Chondrocyte (in vitro differentiated cells): ENCODE measurements around the gene BBS12. TPM values are rescaled to one million over a fixed set of nuclear protein-coding genes. Genes with fewer than 3 reads are reported as not detected.

Source experiments
- DNase-seq: peaks from one replicate; pipeline ENCODE4 v3.0.0; 2021; ENCODE audit warnings: mixed read lengths, low spot score
- H3K27ac Mint-ChIP-seq: one replicate; pipeline ENCODE4 v1.8.0; 2021; ENCODE audit warnings: mild to moderate bottlenecking, moderate library complexity, mixed read lengths; ENCODE audit not compliant: unreplicated experiment
- H3K27me3 Mint-ChIP-seq: 2 replicates; pipeline ENCODE4 v1.8.0; 2021; ENCODE audit warnings: low read depth, mixed read lengths
- H3K36me3 Mint-ChIP-seq: 2 replicates; pipeline ENCODE4 v1.8.0; 2021; ENCODE audit warnings: low read depth, mixed read lengths
- H3K4me1 Mint-ChIP-seq: 2 replicates; pipeline ENCODE4 v1.8.0; 2021; ENCODE audit warnings: low read depth, mild to moderate bottlenecking, mixed read lengths
- H3K4me3 Mint-ChIP-seq: one replicate; pipeline ENCODE4 v1.8.0; 2021; ENCODE audit warnings: mild to moderate bottlenecking, moderate library complexity, mixed read lengths; ENCODE audit not compliant: unreplicated experiment
- H3K9me3 Mint-ChIP-seq: 2 replicates; pipeline ENCODE4 v1.8.0; 2021; ENCODE audit warnings: low read depth, mixed read lengths
- total RNA-seq: library from RNA; stranded (reverse); gene quantifications from 3 replicates; pipeline ENCODE4 v1.2.1, GENCODE V29; 2021
- TF ChIP-seq, protein P1 (sequence below): fragments of 200-600 bp; sonication (generic); IDR thresholded peaks from 2 replicates; pipeline ENCODE4 v1.5.0; 2021; ENCODE audit warnings: antibody characterized with exemption, mild to moderate bottlenecking, moderate library complexity

BBS12 gene
- total RNA-seq, 1 donor from 2014 or later: 3.3 TPM

DNA sequence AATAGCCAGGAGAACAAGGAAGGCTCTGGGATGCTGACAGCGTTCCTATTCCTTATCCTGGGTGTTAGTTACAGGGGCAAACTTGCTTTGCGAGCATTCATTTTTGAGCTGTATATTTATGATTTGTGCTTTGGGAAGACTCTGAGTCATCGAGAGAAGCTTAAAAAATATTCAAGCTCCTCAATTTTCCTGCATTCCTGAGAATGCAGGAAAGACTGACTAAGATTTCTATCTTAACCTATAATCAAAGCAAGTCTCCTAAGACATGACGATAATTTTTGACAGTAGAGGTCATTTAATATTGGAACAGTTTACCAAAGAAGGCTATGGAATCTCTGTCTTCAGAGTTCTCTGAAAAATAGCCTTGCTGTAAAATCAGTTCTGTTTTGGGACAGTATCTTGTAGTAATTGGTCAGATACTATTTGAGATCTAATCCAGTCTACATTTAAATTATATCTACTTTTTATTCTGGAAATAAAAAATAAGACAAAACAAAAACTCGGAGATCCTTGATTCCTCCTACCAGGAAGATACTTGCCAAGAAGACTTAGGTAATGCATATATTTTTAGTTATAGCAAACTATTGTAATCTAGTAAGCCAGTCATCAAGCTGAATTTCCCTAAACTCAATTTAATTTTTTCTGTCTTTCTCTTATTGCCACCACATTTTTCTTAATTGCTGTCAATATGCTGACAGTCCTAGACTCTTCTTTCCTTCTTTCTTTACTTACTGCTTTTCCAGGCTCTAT lies 31.7 kb downstream of the BBS12 start:
- no peaks in the 10 kb centered on the region for H3K9me3 Mint-ChIP-seq

DNA sequence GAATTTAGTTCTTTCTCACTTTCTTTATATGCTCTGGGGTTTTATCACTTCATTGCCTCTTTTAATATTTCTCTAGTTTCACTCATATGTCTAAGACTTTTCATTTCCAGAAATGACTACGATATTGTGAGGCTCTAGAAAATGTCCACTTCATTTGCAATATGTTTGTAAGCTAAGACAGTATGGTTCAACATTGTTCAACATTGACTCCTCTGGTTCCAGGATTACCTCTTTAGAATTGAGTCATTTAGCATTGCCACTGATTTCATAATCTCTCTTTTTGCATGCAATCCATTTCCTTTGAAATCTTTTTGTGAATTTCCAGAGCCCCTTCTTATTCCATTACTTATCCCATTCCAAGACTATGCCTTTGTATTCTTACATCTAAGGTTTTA lies 32.3 kb downstream of the BBS12 start:
- Mint-ChIP-seq H3K36me3 (no peaks in the 10 kb centered on the region), H3K27me3 (no peaks in the 10 kb centered on the region), H3K9me3 (no peaks in the 10 kb centered on the region), H3K4me1 (peaks cover 37% of the 10 kb centered on the region), H3K27ac (peak overlapping the region; percentile 98), H3K4me3 (peak overlapping the region; percentile 20)
- no peak for DNase-seq
- TF ChIP-seq, protein P1, sequence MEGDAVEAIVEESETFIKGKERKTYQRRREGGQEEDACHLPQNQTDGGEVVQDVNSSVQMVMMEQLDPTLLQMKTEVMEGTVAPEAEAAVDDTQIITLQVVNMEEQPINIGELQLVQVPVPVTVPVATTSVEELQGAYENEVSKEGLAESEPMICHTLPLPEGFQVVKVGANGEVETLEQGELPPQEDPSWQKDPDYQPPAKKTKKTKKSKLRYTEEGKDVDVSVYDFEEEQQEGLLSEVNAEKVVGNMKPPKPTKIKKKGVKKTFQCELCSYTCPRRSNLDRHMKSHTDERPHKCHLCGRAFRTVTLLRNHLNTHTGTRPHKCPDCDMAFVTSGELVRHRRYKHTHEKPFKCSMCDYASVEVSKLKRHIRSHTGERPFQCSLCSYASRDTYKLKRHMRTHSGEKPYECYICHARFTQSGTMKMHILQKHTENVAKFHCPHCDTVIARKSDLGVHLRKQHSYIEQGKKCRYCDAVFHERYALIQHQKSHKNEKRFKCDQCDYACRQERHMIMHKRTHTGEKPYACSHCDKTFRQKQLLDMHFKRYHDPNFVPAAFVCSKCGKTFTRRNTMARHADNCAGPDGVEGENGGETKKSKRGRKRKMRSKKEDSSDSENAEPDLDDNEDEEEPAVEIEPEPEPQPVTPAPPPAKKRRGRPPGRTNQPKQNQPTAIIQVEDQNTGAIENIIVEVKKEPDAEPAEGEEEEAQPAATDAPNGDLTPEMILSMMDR: no peak

More for the DNA sequence above, 31.7 kb downstream of the BBS12 start:
- Mint-ChIP-seq H3K4me3 (peak overlapping the region; percentile 51), H3K27ac (peak overlapping the region; percentile 98), H3K27me3 (no peaks in the 10 kb centered on the region), H3K4me1 (peaks cover 38% of the 10 kb centered on the region), H3K36me3 (no peaks in the 10 kb centered on the region)
- DNase-seq: no peak
- TF ChIP-seq, protein P1: no peak

DNA sequence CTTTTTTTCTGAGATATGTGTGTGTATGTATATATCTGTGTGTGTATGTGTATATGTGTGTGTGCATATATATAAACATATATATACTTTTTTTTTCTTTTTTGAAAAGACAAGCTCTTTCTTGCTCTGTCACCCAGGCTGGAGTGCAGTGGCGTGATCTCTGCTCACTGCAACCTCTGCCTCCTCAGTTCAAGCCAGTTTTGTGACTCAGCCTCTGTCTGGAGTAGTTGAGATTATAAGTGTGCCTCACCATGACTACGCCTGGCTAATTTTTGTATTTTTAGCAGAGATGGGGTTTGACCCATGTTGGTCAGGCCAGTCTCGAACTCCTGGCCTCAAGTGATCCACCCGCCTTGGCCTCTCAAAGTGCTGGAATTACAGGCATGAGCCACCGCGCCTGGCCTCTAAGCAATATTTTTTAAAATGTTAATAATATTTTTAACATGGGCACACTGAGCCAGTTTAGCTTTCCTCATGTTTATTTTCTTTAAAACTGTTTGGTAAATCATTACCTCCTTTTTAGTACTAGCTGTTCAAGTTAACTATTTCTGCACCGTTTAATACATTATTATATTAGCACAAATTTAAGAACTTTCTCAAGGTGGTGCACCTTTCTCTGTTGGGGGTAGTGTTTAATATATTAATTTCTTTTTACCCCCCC lies 33.3 kb downstream of the BBS12 start:
- DNase-seq: no peak
- H3K36me3 Mint-ChIP-seq: no peaks in the 10 kb centered on the region
- no peak overlapping the region for H3K4me3 Mint-ChIP-seq
- H3K27me3 Mint-ChIP-seq: no peaks in the 10 kb centered on the region
- no peaks in the 10 kb centered on the region for H3K9me3 Mint-ChIP-seq
- peaks cover 35% of the 10 kb centered on the region for H3K4me1 Mint-ChIP-seq
- H3K27ac Mint-ChIP-seq: peak overlapping the region; percentile 98
- TF ChIP-seq, protein P1: no peak

DNA sequence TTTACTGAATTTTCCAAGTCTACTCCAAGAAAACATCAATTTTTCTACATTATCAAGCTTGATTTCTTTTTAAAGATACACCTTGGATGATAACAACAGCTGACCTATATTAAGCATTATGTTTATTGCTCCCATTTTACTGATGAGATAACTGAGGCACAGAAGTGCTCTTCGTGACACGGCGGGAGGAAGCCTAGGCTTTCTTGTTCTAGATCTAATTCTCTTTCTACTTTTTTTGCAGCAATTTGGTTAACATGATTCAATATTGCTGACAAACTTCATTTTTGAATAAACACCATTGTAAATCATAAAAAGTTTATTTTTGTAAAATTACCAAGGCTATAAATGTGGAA lies 33.8 kb downstream of the BBS12 start:
- H3K27me3 Mint-ChIP-seq: no peaks in the 10 kb centered on the region
- peak overlapping the region; percentile 98 for H3K27ac Mint-ChIP-seq
- no peaks in the 10 kb centered on the region for H3K36me3 Mint-ChIP-seq
- peaks cover 35% of the 10 kb centered on the region for H3K4me1 Mint-ChIP-seq
- no peaks in the 10 kb centered on the region for H3K9me3 Mint-ChIP-seq
- TF ChIP-seq, protein P1: no peak
- no peak for DNase-seq
- H3K4me3 Mint-ChIP-seq: no peak overlapping the region

DNA sequence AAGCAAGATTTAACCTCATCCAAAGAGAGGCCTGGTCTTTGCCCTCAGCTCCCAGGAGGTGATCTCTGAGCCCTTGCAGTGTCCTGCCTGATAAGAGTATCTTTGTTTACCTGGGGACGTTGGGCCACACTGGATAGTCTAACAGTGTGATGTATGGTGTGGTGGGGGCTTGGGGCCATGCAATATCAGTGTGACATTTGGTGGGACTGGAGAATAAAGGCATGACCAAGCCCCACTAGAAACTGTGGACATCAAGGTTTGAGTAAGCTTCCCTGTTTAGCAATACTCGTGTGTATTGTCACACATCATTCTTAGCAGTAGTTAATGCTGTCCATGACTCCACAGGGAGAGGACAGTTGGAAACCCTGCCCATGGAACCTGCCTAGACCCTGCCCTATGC lies 34.4 kb downstream of the BBS12 start:
- no peak overlapping the region for H3K27ac Mint-ChIP-seq
- no peaks in the 10 kb centered on the region for H3K9me3 Mint-ChIP-seq
- H3K4me1 Mint-ChIP-seq: peaks cover 35% of the 10 kb centered on the region
- TF ChIP-seq, protein P1: no peak
- no peak overlapping the region for H3K4me3 Mint-ChIP-seq
- DNase-seq: no peak
- H3K27me3 Mint-ChIP-seq: no peaks in the 10 kb centered on the region
- no peaks in the 10 kb centered on the region for H3K36me3 Mint-ChIP-seq
